CD8-positive, alpha-beta memory T cell (primary cell): ENCODE data around the gene FADS3. TPM values are rescaled to one million over a fixed set of nuclear protein-coding genes. Genes with fewer than 3 reads are reported as not detected.
A peak's percentile ranks its signal among the peaks of the same experiment; 100 is the strongest.

Source experiments
- CTCF ChIA-PET: fragments of 350-600 bp; sonication (Branson Sonifier 250); formaldehyde crosslinking; loops from one replicate; lab custom pipeline; 2021; ENCODE audit warnings: antibody characterized with exemption; lab: Charles Lee
- POLR2A ChIA-PET: fragments of 350-600 bp; sonication (Branson Sonifier 250); formaldehyde crosslinking; loops from one replicate; lab custom pipeline; 2021; ENCODE audit warnings: antibody characterized with exemption; lab: Charles Lee
- DNase-seq, 5 donors: peaks; one replicate each; pipeline versions ENCODE4 v3.0.0 to v3.0.0-alpha.2; 2020 to 2022; ENCODE audit warnings: mixed read lengths in 1 of 5
- H3K27ac ChIP-seq: one replicate; pipeline ENCODE4 v1.7.0; 2013; ENCODE audit warnings: low read depth, mild to moderate bottlenecking, low read length, moderate library complexity
- H3K27me3 ChIP-seq: 2 replicates; pipeline ENCODE4 v1.7.0; 2013; ENCODE audit warnings: low read length, mild to moderate bottlenecking; ENCODE audit not compliant: insufficient read depth, poor library complexity, severe bottlenecking
- H3K36me3 ChIP-seq: 2 replicates; pipeline ENCODE4 v1.7.0; 2013; ENCODE audit warnings: mild to moderate bottlenecking, low read length, moderate library complexity; ENCODE audit not compliant: insufficient read depth
- H3K4me1 ChIP-seq: 2 replicates; pipeline ENCODE4 v1.7.0; 2013; ENCODE audit warnings: mild to moderate bottlenecking, low read length, moderate library complexity; ENCODE audit not compliant: insufficient read depth
- H3K4me3 ChIP-seq: 2 replicates; pipeline ENCODE4 v1.7.0; 2013; ENCODE audit warnings: mild to moderate bottlenecking, low read length
- H3K9me3 ChIP-seq: 2 replicates; pipeline ENCODE4 v1.7.0; 2013; ENCODE audit warnings: mild to moderate bottlenecking, low read length
- H3K27ac Mint-ChIP-seq, 8 donors: one replicate each; pipeline ENCODE4 v1.8.0; 2020 to 2021; ENCODE audit warnings: mixed read lengths in 8 of 8, mild to moderate bottlenecking in 6 of 8, inconsistent platforms in 3 of 8, moderate library complexity in 3 of 8
- H3K27me3 Mint-ChIP-seq, 2 donors: one replicate each; pipeline ENCODE4 v1.8.0; 2020 to 2021; ENCODE audit warnings: mixed read lengths in 2 of 2, mild to moderate bottlenecking in 1 of 2, moderate library complexity in 1 of 2
- H3K36me3 Mint-ChIP-seq, 3 donors: one replicate each; pipeline ENCODE4 v1.8.0; 2020 to 2021; ENCODE audit warnings: mixed read lengths in 3 of 3, inconsistent platforms in 1 of 3, mild to moderate bottlenecking in 1 of 3
- H3K4me1 Mint-ChIP-seq, 3 donors: one replicate each; pipeline ENCODE4 v1.8.0; 2020 to 2021; ENCODE audit warnings: mixed read lengths in 3 of 3, inconsistent platforms in 1 of 3, mild to moderate bottlenecking in 1 of 3
- H3K4me3 Mint-ChIP-seq, 7 donors: one replicate each; pipeline ENCODE4 v1.8.0; 2020 to 2021; ENCODE audit warnings: mixed read lengths in 7 of 7, mild to moderate bottlenecking in 6 of 7, moderate library complexity in 4 of 7, inconsistent platforms in 2 of 7
- H3K9me3 Mint-ChIP-seq, 5 donors: one replicate each; pipeline ENCODE4 v1.8.0; 2020 to 2022; ENCODE audit warnings: mixed read lengths in 5 of 5, mild to moderate bottlenecking in 3 of 5, moderate library complexity in 2 of 5, inconsistent platforms in 1 of 5
- polyA plus RNA-seq: library from polyadenylated mRNA; unstranded; fragments of 300-500 nt; fragmentation: Illumina TruSeq; gene quantifications from one replicate; pipeline ENCODE4 v1.2.3, GENCODE V29; 2021
- total RNA-seq, 2 experiments: library from RNA; stranded (reverse); gene quantifications; one replicate each; pipeline ENCODE4 v1.2.3, GENCODE V29; 2021

Gene FADS3
- total and polyA plus RNA-seq, 3 experiments from 2014 or later = 2.6 to 7.7 (median 5.8) TPM

DNA sequence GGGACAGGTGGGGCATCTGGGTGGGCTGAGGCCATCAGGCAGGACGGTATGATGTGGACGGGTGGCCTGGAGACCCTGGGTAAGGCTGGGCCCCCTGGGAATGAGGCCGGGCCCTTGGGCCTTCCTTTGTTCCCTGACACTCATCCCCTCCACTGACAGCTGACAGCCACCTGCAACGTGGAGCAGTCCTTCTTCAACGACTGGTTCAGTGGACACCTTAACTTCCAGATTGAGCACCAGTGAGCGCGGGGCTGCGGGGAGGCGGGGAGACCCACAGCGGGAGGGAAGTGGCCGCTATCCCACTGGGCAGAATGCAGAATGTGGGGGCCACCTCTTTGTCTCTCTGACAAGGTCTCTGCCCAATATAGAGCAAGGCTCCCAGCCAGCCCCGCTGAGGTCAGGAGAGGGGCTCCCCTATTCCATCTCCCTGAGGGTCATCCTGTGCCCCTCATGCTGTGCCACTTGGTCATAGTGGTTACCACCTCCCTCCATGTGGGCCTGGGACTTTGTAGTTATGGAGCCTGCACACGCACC lies 27.7 kb downstream of the FADS3 start:
- Mint-ChIP-seq H3K27ac (no peak overlapping the region), H3K36me3 (peaks cover 0 to 4% (median 0%) of the 10 kb centered on the region in 3 donors), H3K4me1 (no peaks in the 10 kb centered on the region), H3K27me3 (no peaks in the 10 kb centered on the region), H3K4me3 (no peak overlapping the region), H3K9me3 (no peaks in the 10 kb centered on the region)
- Histone ChIP-seq H3K4me1 (no peaks in the 10 kb centered on the region), H3K27me3 (no peaks in the 10 kb centered on the region), H3K27ac (no peak overlapping the region), H3K9me3 (no peaks in the 10 kb centered on the region), H3K4me3 (no peak overlapping the region), H3K36me3 (no peaks in the 10 kb centered on the region)
- no peak for DNase-seq
- CTCF ChIA-PET = interaction anchor here (1.1 kb wide), 1 partner anchor 219 kb away, joined by 3 read pairs; no protein-coding TSS in a partner anchor
- POLR2A ChIA-PET = no interaction called here

DNA sequence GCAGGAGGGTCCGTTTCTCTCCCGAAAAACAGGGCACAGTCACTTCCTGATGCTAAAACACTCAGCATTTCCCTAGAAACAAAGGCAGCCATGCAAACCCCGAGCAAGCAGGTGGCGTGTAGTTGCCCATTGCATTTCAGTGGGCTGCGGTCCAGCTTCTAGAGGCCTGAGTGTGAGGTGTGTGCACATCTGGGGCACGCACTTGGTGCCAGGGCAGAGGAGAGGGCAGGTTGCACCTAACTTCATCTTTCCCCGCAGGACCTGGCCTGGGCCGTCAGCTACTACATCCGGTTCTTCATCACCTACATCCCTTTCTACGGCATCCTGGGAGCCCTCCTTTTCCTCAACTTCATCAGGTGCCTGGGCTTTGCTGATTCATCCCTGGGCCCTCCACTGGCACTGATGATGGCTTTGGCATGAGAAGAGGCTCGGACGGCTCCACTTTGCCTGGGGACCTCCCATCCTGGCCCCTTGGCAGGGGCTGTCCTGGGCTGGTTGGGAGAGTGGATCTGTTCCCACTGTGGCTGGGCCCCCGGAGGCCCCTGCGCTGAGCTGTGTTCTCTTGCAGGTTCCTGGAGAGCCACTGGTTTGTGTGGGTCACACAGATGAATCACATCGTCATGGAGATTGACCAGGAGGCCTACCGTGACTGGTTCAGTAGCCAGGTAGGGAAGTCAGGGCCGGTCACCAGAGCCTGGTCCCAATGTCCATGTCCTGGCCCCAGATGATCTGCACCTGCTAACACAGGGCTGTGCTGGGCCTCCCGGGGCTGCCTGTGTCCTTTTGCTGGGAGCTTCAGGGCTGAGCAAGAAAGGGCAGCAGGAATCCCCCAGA lies 28.4 kb downstream of the FADS3 start:
- H3K4me1 ChIP-seq = no peaks in the 10 kb centered on the region
- H3K27me3 ChIP-seq = no peaks in the 10 kb centered on the region
- DNase-seq = no peak
- peaks cover 0 to 4% (median 0%) of the 10 kb centered on the region in 3 donors for H3K36me3 Mint-ChIP-seq
- H3K27ac ChIP-seq = no peak overlapping the region
- no peaks in the 10 kb centered on the region for H3K27me3 Mint-ChIP-seq
- POLR2A ChIA-PET = no interaction called here
- H3K9me3 Mint-ChIP-seq = no peaks in the 10 kb centered on the region
- H3K4me3 ChIP-seq = no peak overlapping the region
- no peaks in the 10 kb centered on the region for H3K36me3 ChIP-seq
- H3K4me3 Mint-ChIP-seq = no peak overlapping the region
- CTCF ChIA-PET = no interaction called here
- H3K4me1 Mint-ChIP-seq = no peaks in the 10 kb centered on the region
- no peak overlapping the region for H3K27ac Mint-ChIP-seq
- no peaks in the 10 kb centered on the region for H3K9me3 ChIP-seq

DNA sequence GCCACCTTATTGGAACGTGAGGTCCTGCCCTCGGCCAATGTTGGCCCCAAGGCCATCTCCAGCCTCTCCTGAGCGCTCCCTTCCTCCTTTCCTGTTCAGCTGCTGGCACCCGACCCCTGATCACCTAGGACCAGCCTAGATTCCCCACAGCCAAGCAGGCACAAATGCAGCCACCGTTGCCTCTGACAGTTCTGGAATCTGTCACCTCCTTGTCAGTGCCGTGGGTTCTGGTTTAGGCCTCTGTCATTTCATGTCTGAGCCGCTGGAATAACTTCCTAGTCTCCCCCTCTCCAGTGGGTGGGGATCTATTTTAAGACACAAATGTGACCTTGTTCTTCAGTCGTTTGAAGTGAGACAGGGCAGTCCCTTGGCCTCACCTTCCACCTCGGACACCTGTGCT lies 29.7 kb downstream of the FADS3 start:
- Histone ChIP-seq H3K9me3 (no peaks in the 10 kb centered on the region), H3K4me3 (no peak overlapping the region), H3K27ac (no peak overlapping the region), H3K27me3 (no peaks in the 10 kb centered on the region), H3K36me3 (no peaks in the 10 kb centered on the region), H3K4me1 (no peaks in the 10 kb centered on the region)
- POLR2A ChIA-PET = no interaction called here
- H3K4me3 Mint-ChIP-seq = no peak overlapping the region
- H3K9me3 Mint-ChIP-seq = no peaks in the 10 kb centered on the region
- H3K36me3 Mint-ChIP-seq = peaks cover 0 to 4% (median 0%) of the 10 kb centered on the region in 3 donors
- peak overlapping the region in 1 of 8 donors; percentile 65 for H3K27ac Mint-ChIP-seq
- H3K4me1 Mint-ChIP-seq = no peaks in the 10 kb centered on the region
- CTCF ChIA-PET = no interaction called here
- no peaks in the 10 kb centered on the region for H3K27me3 Mint-ChIP-seq
- no peak for DNase-seq

DNA sequence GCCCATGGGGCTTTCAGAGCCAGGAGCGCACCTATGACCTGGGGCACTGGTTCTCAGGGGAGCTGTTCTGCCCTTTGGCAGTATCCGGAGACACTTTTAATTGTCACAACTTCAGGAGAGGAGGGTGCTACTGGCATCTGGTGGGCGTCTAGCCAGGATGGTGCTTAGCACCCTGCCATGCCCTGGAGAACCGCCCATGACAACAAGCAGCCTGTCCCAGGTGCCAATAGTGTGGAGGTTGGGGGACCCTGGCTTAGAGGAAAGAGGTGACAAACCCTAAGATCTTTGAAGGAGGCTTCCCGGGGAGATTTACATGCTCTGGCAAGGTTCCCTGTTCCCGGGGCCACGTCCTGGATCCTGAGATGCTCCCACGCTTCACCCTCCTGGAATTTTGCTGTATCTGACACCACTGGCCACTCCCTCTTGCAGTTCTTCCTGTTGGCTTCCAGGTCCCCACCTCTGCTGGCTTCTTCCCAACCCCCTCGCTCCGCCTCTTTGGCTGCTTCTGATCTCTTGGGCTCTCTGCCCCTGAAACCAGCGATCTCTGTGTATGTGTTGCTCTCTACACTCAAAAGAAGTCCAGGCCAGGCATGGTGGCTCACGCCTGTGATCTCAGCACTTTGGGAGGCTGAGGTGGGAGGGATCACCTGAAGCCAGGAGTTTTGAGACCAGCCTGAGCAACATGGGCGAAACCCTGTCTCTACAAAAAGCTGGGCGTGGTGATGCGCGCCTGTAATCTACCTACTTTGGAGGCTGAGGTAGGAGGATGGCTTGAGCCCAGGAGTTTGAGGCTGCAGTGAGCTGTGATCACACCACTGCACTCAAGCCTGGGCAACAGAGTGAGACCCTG lies 31.1 kb downstream of the FADS3 start:
- H3K9me3 Mint-ChIP-seq = no peaks in the 10 kb centered on the region
- DNase-seq = no peak
- no peaks in the 10 kb centered on the region for H3K27me3 Mint-ChIP-seq
- no peak overlapping the region for H3K27ac ChIP-seq
- no peaks in the 10 kb centered on the region for H3K36me3 ChIP-seq
- no peaks in the 10 kb centered on the region for H3K4me1 ChIP-seq
- H3K4me3 Mint-ChIP-seq = no peak overlapping the region
- CTCF ChIA-PET = no interaction called here
- H3K4me3 ChIP-seq = no peak overlapping the region
- H3K27ac Mint-ChIP-seq = no peak overlapping the region
- peaks cover 0 to 4% (median 0%) of the 10 kb centered on the region in 3 donors for H3K36me3 Mint-ChIP-seq
- no peaks in the 10 kb centered on the region for H3K4me1 Mint-ChIP-seq
- no peaks in the 10 kb centered on the region for H3K9me3 ChIP-seq
- H3K27me3 ChIP-seq = no peaks in the 10 kb centered on the region
- POLR2A ChIA-PET = interaction anchor here (0.5 kb wide), 1 partner anchor 65 kb away, joined by 3 read pairs; no protein-coding TSS in a partner anchor

DNA sequence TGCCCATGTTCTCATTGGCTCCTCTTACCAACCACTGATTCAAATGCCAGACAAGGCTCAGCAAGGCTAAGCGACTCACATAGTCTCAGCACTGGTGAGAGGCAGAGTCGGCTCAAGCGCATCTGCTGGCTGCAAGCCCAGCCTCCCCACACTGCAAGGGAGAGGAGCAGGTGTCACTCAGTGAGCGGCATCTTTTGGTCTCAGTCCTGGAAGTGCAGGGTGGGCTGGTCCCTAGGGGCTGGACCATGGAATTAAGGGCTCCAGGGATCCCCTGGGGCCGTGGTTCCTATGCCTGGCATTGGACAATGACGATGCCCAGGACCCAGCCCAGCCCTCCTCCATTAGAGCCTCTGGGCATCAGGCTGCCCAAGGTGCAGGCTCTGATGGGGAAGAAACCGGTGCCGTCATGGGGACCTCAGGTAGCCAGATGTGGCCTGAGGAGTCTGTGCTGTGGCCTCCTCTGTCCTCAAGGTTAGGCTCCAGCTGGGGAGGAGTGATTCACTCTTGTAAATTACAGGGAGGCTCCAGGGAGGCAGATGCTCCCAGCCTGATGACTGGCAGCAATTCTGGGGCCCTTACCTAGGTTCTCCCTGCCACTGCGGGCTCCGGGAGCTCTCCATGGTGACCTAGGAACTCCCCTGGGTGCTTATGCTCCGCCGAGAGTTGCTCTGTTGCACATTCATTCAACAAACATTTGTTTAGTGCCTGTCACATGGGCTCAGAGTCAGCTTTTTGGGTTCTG lies 35.2 kb downstream of the FADS3 start:
- Histone ChIP-seq H3K9me3 (no peaks in the 10 kb centered on the region), H3K4me1 (no peaks in the 10 kb centered on the region), H3K4me3 (no peak overlapping the region), H3K27me3 (no peaks in the 10 kb centered on the region), H3K36me3 (no peaks in the 10 kb centered on the region), H3K27ac (no peak overlapping the region)
- no peak for DNase-seq
- Mint-ChIP-seq H3K27me3 (peaks cover 0 to 1% of the 10 kb centered on the region in 2 donors), H3K9me3 (no peaks in the 10 kb centered on the region), H3K27ac (no peak overlapping the region), H3K4me3 (no peak overlapping the region), H3K4me1 (no peaks in the 10 kb centered on the region), H3K36me3 (peaks cover 0 to 4% (median 0%) of the 10 kb centered on the region in 3 donors)
- ChIA-PET CTCF (no interaction called here), POLR2A (no interaction called here)

DNA sequence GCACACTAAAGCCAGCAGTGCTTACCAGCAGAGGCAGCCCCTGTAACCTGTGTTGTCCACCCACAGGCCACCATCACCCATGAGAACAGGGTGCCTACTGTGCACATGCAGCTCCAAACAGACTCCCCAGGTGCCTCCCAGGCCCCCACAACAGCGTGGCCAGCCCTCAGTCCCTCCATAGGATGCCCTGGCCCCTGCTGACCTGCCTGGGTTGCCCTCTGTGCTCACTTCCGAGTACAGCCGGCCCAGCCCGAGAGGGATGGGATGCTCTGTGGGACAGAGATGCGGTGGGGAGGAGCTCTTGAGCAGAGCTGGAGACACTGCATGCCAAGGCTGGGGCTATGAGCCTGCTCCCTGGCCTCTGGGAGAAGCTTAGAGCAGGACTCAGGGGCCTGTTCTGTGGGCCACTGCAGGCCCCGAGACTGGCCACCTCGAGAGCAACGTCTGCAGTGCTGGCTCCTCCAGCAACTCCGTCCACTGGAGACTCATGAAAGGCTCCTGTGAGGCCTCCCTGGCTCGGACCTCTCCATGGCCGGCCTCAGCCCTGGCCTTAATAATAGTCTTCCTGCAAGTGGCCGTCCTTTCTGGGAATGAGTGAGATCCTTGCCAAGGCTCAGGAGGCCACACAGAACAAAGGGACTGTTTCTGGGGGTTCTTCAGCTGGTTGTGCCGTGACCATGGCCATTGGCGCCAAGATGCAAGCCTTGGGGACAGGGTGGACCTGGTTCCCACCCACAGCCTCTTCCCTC lies 36.2 kb downstream of the FADS3 start:
- H3K4me1 Mint-ChIP-seq = no peaks in the 10 kb centered on the region
- H3K4me3 Mint-ChIP-seq = no peak overlapping the region
- no peaks in the 10 kb centered on the region for H3K9me3 ChIP-seq
- ChIA-PET POLR2A (no interaction called here), CTCF (interaction anchor here (1.1 kb wide), 1 partner anchor 37 kb away, joined by 3 read pairs; no protein-coding TSS in a partner anchor)
- H3K4me1 ChIP-seq = no peaks in the 10 kb centered on the region
- no peak overlapping the region for H3K4me3 ChIP-seq
- H3K27me3 ChIP-seq = no peaks in the 10 kb centered on the region
- H3K27ac ChIP-seq = no peak overlapping the region
- no peaks in the 10 kb centered on the region for H3K36me3 ChIP-seq
- peaks cover 0 to 7% (median 0%) of the 10 kb centered on the region in 3 donors for H3K36me3 Mint-ChIP-seq
- H3K27ac Mint-ChIP-seq = peak overlapping the region in 1 of 8 donors; percentile 64
- DNase-seq = no peak
- peaks cover 0 to 1% of the 10 kb centered on the region in 2 donors for H3K27me3 Mint-ChIP-seq
- no peaks in the 10 kb centered on the region for H3K9me3 Mint-ChIP-seq

DNA sequence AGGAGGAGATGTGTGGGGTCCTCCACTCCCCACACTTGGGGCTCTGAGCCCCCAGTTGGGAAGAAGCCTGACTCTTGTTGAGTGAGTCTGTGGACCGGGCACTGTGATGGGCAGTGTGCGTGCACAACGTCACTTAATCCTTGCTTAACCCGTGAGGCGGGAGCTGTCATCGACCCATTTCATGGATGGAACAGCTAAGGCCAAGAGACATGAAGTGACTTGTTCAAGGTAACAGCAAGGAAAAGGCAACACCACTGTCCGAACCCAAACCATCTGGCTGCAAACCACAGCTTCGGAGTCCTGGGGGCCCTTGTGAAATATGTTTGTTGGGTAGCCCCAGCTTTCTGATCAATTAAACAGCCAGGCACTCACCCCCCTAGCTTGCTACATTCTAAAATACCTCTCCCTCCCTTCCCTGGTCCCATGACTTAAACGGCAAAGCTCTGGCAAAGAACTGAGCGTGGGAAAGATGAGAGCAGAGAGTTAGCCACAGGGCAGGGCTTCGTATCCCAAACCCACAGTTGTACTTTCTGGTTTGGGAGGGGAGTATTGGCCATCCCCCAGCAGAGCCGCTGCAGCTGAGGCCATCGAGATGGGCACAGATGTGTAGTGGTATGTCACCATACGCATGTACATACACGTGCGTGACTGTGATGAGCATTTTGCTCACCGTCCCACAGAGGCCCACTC lies 37.0 kb downstream of the FADS3 start:
- Histone ChIP-seq H3K9me3 (no peaks in the 10 kb centered on the region), H3K27ac (no peak overlapping the region), H3K36me3 (no peaks in the 10 kb centered on the region), H3K27me3 (no peaks in the 10 kb centered on the region), H3K4me3 (no peak overlapping the region), H3K4me1 (no peaks in the 10 kb centered on the region)
- peaks cover 0 to 4% (median 0%) of the 10 kb centered on the region in 3 donors for H3K36me3 Mint-ChIP-seq
- DNase-seq = no peak
- CTCF ChIA-PET = interaction anchor here (1.1 kb wide), 1 partner anchor 37 kb away, joined by 3 read pairs; no protein-coding TSS in a partner anchor
- H3K9me3 Mint-ChIP-seq = no peaks in the 10 kb centered on the region
- peaks cover 0 to 1% of the 10 kb centered on the region in 2 donors for H3K27me3 Mint-ChIP-seq
- peak overlapping the region in 1 of 8 donors; percentile 82 for H3K27ac Mint-ChIP-seq
- no peak overlapping the region for H3K4me3 Mint-ChIP-seq
- POLR2A ChIA-PET = no interaction called here
- H3K4me1 Mint-ChIP-seq = no peaks in the 10 kb centered on the region
